Spleen (tissue), 11 donors: ENCODE data around the gene EIF4A3. TPM values are rescaled to one million over a fixed set of nuclear protein-coding genes. Genes with fewer than 3 reads are reported as not detected.

Source experiments
- DNase-seq: peaks from one replicate; pipeline ENCODE4 v3.0.0-alpha.2; 2020
- H3K27ac ChIP-seq, 8 donors: fragments of 200-600 bp; sonication (generic) in 7 of 8; 1 replicate in 4 of 8; 2 replicates in 4 of 8; pipeline versions ENCODE4 v1.5.0 to v1.8.0; 2016 to 2021; ENCODE audit warnings: inconsistent platforms in 4 of 8, mild to moderate bottlenecking in 4 of 8, moderate library complexity in 1 of 8
- H3K27me3 ChIP-seq, 7 donors: fragments of 200-600 bp; sonication (generic) in 6 of 7; replicated peaks in 1 of 7; 1 replicate in 4 of 7; 2 replicates in 3 of 7; pipeline versions ENCODE4 v1.5.0 to v1.8.0; 2016 to 2021; ENCODE audit warnings: inconsistent platforms in 3 of 7, mild to moderate bottlenecking in 1 of 7
- H3K36me3 ChIP-seq, 6 donors: fragments of 200-600 bp; sonication (generic) in 5 of 6; 1 replicate in 4 of 6; 2 replicates in 2 of 6; pipeline versions ENCODE4 v1.5.0 to v1.8.0; 2016 to 2021; ENCODE audit warnings: inconsistent platforms in 2 of 6
- H3K4me1 ChIP-seq, 6 donors: fragments of 200-600 bp; sonication (generic) in 5 of 6; 1 replicate in 3 of 6; 2 replicates in 3 of 6; pipeline versions ENCODE4 v1.5.0 to v1.8.0; 2016 to 2021; ENCODE audit warnings: inconsistent platforms in 3 of 6
- H3K4me3 ChIP-seq, 8 donors: fragments of 200-600 bp; sonication (generic) in 7 of 8; 1 replicate in 4 of 8; 2 replicates in 4 of 8; pipeline versions ENCODE4 v1.5.0 to v1.8.0; 2016 to 2021; ENCODE audit warnings: inconsistent platforms in 4 of 8, mild to moderate bottlenecking in 4 of 8, moderate library complexity in 2 of 8
- H3K9me3 ChIP-seq, 8 donors: fragments of 200-600 bp; sonication (generic) in 7 of 8; 1 replicate in 4 of 8; 2 replicates in 4 of 8; pipeline versions ENCODE4 v1.5.0 to v1.8.0; 2016 to 2021; ENCODE audit warnings: inconsistent platforms in 4 of 8
- POLR2A ChIP-seq, 3 donors: fragments of 450-650 bp; IDR thresholded peaks; one replicate each; pipeline ENCODE4 v1.5.1; 2017; ENCODE audit warnings: antibody characterized with exemption in 3 of 3, mild to moderate bottlenecking in 1 of 3
- POLR2AphosphoS5 ChIP-seq, 3 donors: sonication (generic); formaldehyde crosslinking; IDR thresholded peaks; one replicate each; pipeline ENCODE4 v1.5.1; 2017; ENCODE audit warnings: antibody characterized with exemption in 3 of 3
- WGBS, 5 donors: extraction: QIAGEN DNeasy Blood & Tissue Kit in 3 of 5; methylation state at CpG; one replicate each; pipeline versions ENCODE4 v1.1.5 to v1.1.7; 2013 to 2018; 5-methylcytosine and 5-hydroxymethylcytosine counted together
- intact Hi-C: fragments of 100-400 bp; cut with DNase I; formaldehyde crosslinking; loops from one replicate; pipeline ENCODE4 v1.15.0; 2023; ENCODE audit warnings: low total_unique reads
- polyA plus RNA-seq, 3 donors: library from polyadenylated mRNA; stranded (reverse); fragments of 200-250 nt; gene quantifications; one replicate each; pipeline ENCODE4 v1.2.1, GENCODE V29; 2013
- total RNA-seq, 7 donors: library from RNA; depleted of rRNA in 3 of 7; stranded (reverse); fragments of >200 nt in 3 of 7; fragmentation: NEBNext Ultra II Directional in 4 of 7; extraction: Animal tissue kit (Norgen Biotek cat#: 25700) in 4 of 7; gene quantifications; one replicate each; pipeline versions ENCODE4 v1.1.0 to v1.2.1, GENCODE V29; 2016 to 2021
- TF ChIP-seq, protein P1 (sequence below), 11 experiments: fragments of 200-600 bp in 7 of 11; fragments of 450-650 bp in 4 of 11; sonication (generic) in 4 of 11; IDR thresholded peaks in 8 of 11; conservative IDR thresholded peaks in 3 of 11; 1 replicate in 7 of 11; 2 replicates in 4 of 11; pipeline versions ENCODE4 v1.4.0 to v1.8.0; 2016 to 2021; ENCODE audit warnings: antibody characterized with exemption in 11 of 11, inconsistent platforms in 4 of 11, mild to moderate bottlenecking in 1 of 11
- donor health status: healthy with polysubstance abuse.
- donor health status: DM: no; HTN: no; CAD: no; lungs with moderate emphysema.
- donor health status: DM: no; HTN: no; CAD: no.
- donor health status: Bipolar disorder and iron deficiency.
- donor health status: healthy.
- donor health status: DM: no; HTN: no; CAD: no.
- donor health status: DM: yes; HTN: yes; CAD: no.

The EIF4A3 gene
- total and polyA plus RNA-seq, 10 donors, result 37.3 to 79.5 (median 63.6) TPM

DNA sequence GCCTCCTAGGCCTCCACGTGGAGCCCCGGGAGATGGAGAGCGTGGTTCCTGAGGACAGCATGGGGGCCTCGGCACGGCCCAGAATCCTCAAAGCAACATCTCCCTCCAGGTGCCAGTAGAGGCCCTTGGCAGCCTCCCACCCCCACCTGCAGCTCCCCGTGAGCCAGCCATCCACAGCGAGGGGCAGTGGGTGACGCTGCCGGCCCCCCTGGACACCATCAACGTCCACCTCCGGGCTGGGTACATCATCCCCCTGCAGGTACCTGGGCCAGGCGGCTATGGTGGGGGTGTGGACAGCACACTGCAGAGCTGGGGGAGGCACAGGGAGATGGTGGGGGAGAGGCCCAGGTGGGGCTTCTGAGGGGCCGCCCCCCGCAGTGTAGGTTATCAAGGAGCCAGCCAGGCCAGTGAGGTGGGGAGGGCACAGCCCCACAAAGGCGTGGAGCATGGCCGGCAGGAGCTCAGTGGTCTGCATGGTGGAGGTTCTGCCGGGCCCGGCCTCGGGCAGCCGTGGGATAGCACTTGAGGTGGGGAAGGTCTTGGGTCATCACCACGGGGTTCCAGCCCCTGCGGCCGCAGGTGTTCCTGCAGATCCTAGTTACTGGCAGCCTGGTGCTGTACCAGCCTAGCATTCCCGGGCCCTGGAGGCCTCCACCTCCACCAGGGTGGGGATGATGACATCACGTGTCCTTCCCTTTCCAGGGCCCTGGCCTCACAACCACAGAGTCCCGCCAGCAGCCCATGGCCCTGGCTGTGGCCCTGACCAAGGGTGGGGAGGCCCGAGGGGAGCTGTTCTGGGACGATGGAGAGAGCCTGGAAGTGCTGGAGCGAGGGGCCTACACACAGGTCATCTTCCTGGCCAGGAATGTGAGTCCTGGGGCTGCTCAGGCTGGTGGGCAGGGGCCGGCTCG lies 29.2 kb downstream of the EIF4A3 start:
- TF ChIP-seq POLR2AphosphoS5 (IDR thresholded peaks at IDR 0.05), result peak in 2 of 3 donors; percentile 39 to 66
- TF ChIP-seq POLR2A (IDR thresholded peaks at IDR 0.05), result no peak
- TF ChIP-seq, protein P1, sequence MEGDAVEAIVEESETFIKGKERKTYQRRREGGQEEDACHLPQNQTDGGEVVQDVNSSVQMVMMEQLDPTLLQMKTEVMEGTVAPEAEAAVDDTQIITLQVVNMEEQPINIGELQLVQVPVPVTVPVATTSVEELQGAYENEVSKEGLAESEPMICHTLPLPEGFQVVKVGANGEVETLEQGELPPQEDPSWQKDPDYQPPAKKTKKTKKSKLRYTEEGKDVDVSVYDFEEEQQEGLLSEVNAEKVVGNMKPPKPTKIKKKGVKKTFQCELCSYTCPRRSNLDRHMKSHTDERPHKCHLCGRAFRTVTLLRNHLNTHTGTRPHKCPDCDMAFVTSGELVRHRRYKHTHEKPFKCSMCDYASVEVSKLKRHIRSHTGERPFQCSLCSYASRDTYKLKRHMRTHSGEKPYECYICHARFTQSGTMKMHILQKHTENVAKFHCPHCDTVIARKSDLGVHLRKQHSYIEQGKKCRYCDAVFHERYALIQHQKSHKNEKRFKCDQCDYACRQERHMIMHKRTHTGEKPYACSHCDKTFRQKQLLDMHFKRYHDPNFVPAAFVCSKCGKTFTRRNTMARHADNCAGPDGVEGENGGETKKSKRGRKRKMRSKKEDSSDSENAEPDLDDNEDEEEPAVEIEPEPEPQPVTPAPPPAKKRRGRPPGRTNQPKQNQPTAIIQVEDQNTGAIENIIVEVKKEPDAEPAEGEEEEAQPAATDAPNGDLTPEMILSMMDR (IDR thresholded peaks at IDR 0.05 in 8 of 11, conservative IDR thresholded peaks at IDR 0.05 in 3 of 11), result no peak
- 81 to 91% (median 88%) methylated on average over 14 to 31 of the region's 31 CpGs for WGBS, 5 donors
- intact Hi-C loops, result no loop called here

DNA sequence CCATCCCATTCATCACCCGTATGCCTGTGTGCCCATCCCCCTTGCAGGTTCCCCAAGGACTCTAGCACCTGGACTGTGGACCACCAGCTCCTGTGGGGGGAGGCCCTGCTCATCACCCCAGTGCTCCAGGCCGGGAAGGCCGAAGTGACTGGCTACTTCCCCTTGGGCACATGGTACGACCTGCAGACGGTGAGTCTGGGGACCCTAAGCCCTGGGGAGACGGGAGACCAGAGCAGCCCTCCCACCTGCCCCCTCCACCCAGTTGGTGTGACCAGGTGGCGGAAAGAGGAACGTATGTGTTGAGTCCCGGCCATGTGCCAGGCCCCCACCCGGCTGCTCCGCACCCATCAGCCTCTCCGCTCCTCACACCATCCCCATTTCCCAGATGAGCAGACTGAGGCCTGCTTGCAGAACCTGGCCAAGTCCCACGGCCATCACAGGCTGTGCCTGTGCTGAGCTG lies 30.0 kb downstream of the EIF4A3 start:
- peak; percentile 53 for DNase-seq
- peaks cover 0 to 10% (median 0%) of the 10 kb centered on the region in 8 donors for H3K9me3 ChIP-seq
- H3K4me3 ChIP-seq, result no peak overlapping the region
- intact Hi-C loops, result no loop called here
- 88 to 94% (median 91%) methylated on average over 12 to 13 of the region's 13 CpGs for WGBS, 5 donors
- peaks cover 0 to 49% (median 0%) of the 10 kb centered on the region in 6 donors for H3K36me3 ChIP-seq
- peaks cover 0 to 10% (median 4%) of the 10 kb centered on the region in 6 donors for H3K4me1 ChIP-seq
- H3K27me3 ChIP-seq, result no peaks in the 10 kb centered on the region
- TF ChIP-seq POLR2AphosphoS5 (IDR thresholded peaks at IDR 0.05), result peak in 1 of 3 donors; percentile 19
- TF ChIP-seq, protein P1 (IDR thresholded peaks at IDR 0.05 in 8 of 11, conservative IDR thresholded peaks at IDR 0.05 in 3 of 11), result no peak
- no peak overlapping the region for H3K27ac ChIP-seq

More for the DNA sequence above, 29.2 kb downstream of the EIF4A3 start:
- peak; percentile 74 for DNase-seq
- no peak overlapping the region for H3K4me3 ChIP-seq
- peaks cover 0 to 10% (median 0%) of the 10 kb centered on the region in 8 donors for H3K9me3 ChIP-seq
- H3K27me3 ChIP-seq, result no peaks in the 10 kb centered on the region
- H3K27ac ChIP-seq, result no peak overlapping the region
- peaks cover 0 to 10% (median under 1%) of the 10 kb centered on the region in 6 donors for H3K4me1 ChIP-seq
- peaks cover 0 to 41% (median 0%) of the 10 kb centered on the region in 6 donors for H3K36me3 ChIP-seq

DNA sequence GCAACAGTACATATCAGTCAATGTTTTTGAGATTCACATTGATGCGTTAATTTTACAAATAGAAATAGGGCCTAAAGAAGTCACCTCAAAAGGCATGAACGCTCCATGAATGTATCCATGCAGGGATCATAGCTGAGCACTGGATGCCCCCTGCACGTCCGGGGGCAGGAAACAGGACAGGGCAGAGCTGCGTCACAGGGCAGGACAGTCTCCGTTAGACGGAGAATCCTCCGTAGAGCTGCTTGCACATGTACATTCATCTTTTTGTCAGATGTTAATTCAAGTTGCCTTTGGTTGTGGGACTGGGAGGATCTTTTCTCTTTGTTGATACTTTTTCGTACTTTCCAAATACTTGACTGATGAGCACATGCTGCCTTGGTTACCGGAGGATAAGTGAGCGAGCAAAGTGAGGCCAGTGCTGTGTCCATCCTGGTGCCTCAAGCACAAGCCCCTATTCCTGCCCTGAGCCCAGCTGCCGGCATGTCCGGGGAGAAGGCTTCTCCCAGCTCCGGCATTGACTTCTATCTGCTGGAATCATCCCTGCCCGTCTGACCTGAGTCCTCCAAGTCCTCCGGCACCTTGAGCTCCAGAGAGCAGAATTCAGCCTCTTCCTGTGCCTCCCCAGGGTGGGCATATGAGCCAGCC lies 30.5 kb downstream of the EIF4A3 start:
- Histone ChIP-seq H3K4me3 (no peak overlapping the region), H3K4me1 (peaks cover 0 to 10% (median 4%) of the 10 kb centered on the region in 6 donors), H3K9me3 (peaks cover 0 to 10% (median 0%) of the 10 kb centered on the region in 8 donors), H3K27ac (no peak overlapping the region), H3K27me3 (no peaks in the 10 kb centered on the region), H3K36me3 (peaks cover 0 to 54% (median 0%) of the 10 kb centered on the region in 6 donors)
- WGBS, 5 donors, result 75 to 90% (median 86%) methylated on average over 16 of the region's 16 CpGs
- intact Hi-C loops, result no loop called here
- DNase-seq, result no peak
- TF ChIP-seq POLR2A (IDR thresholded peaks at IDR 0.05) (no peak), POLR2AphosphoS5 (IDR thresholded peaks at IDR 0.05) (peak in 2 of 3 donors; percentile 18 to 31)
- TF ChIP-seq, protein P1 (IDR thresholded peaks at IDR 0.05 in 8 of 11, conservative IDR thresholded peaks at IDR 0.05 in 3 of 11), result no peak
